ENCODE measurements around the gene HSPA12A.

Gene HSPA12A

DNA sequence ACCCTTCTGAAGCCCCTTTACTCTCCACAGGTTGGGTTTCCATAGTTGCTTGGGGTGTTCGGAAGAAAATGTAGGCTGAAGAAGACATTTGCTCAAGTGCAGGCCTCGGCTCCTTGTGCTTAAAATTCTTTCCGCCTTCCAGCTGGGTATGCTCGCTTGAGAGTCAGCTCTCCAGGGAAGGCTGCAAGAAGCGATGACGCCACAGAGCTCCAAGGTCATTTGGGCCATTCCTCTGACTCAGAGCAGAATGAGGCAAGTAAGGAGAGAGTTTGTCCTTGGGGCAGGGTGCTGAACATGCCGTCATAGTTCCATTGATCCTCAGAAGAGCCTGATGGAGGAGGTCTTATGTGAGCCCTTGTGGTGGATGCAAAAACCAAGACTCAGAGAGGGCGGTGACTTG, 27.4 kb upstream of the HSPA12A start:
- DNase-seq = no peak

- no peak for DNase-seq
Measured at GRCh38 chr10:116769368-116769767, 27.0 kb upstream of the HSPA12A start.

DNA sequence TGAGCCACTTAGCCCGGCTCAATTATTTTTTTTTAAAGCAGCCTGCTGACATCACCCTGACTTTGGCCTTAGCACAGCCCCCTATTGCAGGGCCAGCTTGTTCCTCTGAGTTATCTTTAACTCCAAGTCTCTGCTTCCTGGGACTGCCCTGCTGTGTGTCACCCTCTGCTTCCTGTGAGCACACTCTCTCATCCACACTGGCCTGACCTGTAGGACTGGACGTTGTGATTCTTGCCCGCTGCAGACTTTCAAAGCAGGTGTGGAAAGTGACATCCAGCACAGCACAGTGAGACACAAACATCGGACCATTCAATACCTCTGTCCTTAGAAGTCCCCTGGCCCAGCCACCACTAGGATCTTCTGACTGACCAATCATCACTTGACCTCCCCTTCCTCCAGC, 26.4 kb upstream of the HSPA12A start:
- DNase-seq = no peak

DNA sequence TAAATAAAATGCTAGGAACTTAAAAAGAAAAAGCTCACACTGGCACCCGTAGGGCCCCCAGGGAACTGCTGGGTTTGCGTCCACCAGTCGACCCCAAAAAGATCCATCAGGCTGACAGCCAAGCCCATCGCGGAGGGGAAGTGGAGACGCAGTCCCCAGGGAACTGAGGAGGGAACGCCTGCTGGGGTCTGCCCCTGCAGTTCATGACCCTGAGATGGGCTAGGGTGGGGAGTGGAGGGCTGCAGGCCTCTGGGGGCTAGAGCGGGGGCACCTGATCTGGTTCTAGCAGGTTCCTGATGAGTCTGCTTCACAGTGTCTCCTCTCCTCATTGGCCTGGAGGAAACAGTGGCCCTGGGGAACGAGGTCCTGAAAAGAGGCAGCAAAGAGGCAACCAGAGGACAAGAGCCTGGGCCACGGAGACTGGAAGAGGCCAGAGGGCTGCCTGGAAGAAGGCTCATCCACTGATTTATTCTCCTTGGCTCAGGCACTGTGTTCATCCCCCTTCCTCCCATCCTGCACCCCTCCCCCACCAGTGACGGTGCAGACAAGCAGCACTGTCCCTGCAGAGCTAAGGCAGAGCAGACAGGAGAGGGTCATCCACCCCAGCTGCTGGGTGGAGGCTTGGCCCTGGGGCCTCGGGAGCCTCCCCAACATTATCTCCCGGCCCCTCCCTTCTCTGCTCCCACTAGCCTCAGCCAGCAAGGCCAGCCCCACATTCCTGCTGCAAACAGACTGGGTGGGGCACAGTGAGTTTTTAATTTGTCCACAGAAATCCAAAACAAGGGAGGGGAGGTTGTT, 24.7 kb upstream of the HSPA12A start:
- no peak for DNase-seq

DNA sequence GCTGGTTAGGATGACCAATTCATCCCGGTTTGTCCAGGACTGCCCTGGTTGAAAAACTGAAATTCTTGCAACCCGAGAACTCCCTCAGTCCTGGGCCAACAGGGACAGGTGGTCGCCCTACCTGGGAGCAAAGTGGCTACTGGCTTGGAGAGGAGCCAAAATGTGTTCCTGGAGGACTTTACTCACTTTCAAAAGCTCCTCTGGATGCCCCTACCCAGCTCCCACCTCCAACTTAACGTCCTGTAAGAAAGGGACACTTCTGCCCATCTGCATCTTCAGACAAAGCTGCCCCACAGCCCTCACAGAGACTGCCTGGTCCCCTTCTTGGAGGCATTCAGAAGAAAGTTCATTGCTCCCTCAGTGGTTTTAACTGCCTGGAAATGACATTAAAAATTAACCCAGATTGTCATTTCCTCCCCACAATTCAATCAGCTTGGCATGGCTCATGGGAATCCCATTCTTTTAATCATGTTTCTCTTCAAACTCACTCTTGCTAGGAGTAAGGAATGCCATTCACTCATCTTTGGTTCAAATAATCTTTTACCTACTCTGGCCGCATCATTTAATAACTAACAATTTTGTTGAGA, 24.0 kb upstream of the HSPA12A start:
- DNase-seq = no peak

- peak; percentile 33 for DNase-seq
Measured at GRCh38 chr10:116765648-116766081, 23.3 kb upstream of the HSPA12A start.

DNA sequence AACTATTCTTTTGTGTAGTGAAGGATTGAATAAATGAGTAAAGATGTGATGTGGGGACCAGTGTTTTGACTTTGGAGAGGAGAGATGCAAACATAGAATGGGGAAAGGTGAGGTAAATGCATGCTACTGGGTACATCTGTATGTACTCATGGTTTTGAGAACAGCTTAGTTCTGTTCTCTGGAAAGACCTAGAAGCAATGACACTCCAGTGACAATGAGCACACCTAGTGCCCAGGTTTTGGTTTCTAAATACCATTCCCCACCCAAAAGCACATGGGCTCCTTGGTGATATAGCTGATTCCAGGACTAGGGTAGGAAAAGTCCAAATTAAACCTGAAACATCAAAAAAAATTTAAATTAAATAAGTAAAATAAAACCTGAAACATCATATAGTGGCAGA, 22.6 kb upstream of the HSPA12A start:
- DNase-seq = no peak

GRCh38 chr10:116763440-116763839, 21.1 kb upstream of the HSPA12A start:
- DNase-seq = no peak

DNA sequence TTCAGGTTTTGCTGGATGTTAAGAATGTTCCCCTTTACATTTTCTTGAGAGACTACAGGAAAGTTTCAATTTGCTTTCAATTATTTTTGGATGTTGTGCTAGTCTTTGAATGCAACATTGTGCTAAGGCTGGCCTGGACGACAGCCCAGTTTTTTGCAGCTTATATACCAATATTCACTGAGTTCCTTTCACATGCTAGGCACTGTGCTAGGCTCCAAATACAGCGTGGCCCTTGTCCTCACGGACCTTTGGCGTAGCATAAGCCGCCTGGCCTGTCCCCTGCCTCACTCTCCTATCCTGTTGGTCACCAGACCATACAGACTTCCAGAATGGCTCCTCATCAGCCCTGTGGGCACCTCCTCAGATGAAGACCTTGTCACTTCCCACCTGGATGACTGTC, 19.5 kb upstream of the HSPA12A start:
- DNase-seq = no peak

DNA sequence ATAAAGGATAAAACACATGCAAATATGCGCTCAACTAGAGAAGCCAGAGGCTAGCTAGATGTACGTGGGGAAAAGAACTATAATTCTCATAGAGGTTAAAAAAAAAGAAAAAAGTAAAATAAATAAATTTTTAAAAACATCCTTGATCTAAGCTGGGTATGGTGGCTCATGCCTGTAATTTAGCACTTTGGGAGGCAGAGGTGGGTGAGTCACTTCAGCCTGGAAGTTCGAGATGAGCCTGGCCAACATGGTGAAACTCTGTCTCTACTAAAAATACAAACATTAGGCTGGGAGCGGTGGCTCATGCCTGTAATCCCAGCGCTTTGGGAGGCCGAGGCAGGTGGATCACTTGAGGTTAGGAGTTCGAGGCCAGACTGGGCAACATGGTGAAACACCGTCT, 18.6 kb upstream of the HSPA12A start:
- no peak for DNase-seq

GRCh38 chr10:116757246-116757645, 14.9 kb upstream of the HSPA12A start:
- DNase-seq = no peak

DNA sequence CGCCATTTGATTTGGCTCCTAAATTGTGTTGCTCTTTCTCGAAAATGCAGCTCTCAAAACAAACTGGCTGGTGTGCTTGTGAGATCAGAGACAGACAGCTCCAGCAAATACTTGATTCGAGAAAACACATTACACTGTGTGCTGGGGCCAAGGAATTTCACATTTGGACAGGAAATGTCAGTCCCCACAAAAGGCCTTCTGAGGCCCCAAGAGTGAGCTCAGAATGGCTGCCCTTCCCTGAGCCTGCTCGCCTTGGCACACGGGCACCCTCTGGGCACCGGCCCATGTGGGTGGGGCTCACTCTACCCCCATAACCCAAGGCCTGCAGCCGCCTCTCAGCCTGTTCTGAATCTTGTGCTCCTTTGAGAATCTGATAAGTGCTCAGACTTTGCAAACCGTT, 13.9 kb upstream of the HSPA12A start:
- no peak for DNase-seq

DNA sequence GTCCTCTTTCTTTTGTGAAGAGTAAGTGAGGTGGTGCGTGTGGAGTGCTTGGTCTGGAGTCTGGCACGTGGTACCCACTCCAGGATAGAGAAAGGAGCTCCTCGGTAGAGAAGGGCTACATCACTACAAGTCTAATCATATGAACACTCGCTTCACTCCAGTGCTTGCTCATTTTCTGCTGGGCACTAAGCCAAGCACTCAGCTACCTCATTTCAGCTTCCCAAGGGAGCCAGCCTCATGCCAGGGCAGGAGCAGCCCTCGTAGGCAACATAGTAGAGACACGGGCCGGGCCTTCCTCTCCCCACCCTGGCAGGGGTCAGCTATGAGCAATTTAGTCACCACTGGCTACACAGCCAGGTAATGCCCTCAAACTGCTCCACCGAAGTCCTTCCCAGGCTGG, 11.4 kb upstream of the HSPA12A start:
- no peak for DNase-seq

DNA sequence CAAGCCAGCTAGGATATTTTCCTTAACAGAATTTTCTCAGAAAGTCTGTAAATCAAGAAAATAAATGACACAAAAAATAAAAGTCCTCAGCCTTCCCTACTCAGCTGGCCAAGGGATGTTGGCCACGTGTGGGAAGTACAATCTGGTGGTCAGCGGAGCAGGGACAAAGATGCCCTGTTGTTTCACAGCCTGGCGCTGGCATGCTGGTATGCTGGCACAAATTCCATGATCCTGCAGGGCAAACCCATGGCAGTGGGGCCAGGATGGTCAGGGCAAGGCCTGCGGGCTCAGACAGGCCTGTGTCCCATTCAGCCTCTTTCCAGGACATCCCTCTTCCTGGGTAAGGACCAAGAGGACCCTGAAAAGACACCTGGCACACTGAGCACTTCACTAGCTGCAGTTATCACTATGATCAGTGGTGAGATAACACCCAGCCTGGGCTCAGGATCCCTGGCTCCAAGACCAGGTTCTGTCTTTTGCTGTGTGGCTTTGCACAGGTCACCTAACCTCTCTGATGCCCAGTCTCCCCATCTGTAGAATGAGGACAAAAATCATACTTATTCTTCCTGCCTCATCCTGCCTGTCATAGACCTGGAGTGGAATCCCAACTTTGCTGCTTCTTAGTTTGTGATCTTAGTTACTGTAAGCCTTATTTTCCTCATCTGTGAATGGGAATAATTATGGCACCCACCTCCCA, 10.8 kb upstream of the HSPA12A start:
- DNase-seq = no peak

DNA sequence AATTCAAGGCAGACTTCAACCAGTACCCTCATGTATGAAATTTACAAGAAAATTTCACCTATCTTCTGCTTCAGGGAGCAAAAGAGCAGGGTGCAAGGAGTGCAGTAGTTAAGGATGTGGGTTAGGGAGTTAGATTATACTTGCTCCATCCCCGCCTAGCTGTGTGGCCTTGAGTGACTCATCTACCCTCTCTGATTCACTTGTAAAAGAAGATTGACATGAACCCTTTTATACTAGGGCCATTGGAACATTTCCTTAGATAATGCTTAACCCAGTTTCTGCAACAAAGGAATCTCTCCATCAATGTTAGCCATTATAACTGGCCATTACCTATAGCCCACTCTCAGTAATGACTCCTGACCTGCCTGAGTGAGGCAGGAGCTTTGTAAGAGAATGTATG, 10.2 kb upstream of the HSPA12A start:
- DNase-seq = no peak

GRCh38 chr10:116748471-116748870, 6.1 kb upstream of the HSPA12A start:
- no peak for DNase-seq

DNA sequence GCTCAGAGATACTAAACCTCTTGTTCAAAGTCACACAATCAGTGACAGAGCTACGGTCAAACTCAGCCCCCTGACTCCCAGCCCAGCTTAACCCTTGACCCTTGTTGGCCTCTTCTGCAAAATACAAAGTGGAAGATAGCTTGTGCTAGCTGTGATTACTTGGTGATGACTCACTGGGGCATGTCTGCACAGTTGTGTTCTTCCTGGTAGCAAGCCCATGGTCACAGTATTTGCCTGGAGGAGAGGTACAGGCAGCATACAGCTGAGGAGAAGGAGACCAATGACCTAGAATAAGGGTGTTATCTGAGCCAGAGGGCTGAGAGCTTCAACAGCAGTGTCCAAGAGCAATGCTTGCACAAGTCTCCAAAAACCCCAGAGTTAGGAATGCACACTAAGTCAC, 5.7 kb upstream of the HSPA12A start:
- no peak for DNase-seq

DNA sequence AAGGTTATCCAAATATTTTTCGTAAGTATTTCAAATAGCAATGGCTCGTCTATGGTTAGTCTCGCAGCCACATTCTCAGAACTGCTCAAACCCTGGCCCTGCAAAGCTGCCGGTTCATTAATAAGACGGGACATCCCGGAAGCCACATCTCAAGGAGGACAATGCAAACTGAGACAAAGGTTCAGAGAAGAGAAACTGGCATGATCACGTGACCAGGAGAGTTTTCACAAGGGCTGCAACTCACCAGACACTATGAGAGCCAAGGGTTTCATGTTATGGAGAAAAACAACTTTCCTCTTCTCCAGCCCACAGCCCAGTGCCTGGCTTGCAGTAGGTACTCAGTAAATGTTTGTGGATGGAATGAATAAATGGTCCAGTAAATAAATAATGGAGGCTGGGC, 5.0 kb upstream of the HSPA12A start:
- no peak for DNase-seq

- DNase-seq = no peak
Measured at GRCh38 chr10:116744885-116745284, 2.5 kb upstream of the HSPA12A start.

DNA sequence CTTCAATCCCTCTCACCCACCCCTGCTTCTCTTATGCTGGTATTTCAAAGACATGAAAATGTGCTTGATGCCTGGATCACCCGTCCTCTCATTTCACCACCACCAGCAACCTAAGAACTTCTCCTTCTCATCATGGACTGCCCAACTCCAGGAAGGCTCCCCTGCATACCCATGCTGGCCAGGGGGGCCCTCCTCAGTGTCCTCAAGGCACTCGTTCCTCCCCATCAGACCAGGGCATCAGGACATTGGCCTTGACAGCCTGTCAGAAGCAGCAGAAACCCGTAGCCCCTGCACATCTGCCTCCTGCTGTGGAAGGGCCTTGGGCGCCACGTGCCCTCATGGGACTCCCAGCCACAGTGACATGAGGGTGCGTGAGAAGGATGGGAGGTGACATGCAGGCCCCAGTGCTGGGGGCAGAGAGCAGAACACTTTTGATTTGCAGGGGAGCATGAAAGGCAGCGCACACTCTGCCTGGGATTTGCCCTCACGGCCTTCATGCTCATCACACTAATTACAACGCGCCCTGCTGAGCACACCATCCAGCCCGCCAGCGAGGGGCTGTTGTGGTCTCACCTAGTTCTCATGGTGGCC, 1.9 kb upstream of the HSPA12A start:
- DNase-seq = no peak

- no peak for DNase-seq
Measured at GRCh38 chr10:116743266-116744064, 1.1 kb upstream of the HSPA12A start.

DNA sequence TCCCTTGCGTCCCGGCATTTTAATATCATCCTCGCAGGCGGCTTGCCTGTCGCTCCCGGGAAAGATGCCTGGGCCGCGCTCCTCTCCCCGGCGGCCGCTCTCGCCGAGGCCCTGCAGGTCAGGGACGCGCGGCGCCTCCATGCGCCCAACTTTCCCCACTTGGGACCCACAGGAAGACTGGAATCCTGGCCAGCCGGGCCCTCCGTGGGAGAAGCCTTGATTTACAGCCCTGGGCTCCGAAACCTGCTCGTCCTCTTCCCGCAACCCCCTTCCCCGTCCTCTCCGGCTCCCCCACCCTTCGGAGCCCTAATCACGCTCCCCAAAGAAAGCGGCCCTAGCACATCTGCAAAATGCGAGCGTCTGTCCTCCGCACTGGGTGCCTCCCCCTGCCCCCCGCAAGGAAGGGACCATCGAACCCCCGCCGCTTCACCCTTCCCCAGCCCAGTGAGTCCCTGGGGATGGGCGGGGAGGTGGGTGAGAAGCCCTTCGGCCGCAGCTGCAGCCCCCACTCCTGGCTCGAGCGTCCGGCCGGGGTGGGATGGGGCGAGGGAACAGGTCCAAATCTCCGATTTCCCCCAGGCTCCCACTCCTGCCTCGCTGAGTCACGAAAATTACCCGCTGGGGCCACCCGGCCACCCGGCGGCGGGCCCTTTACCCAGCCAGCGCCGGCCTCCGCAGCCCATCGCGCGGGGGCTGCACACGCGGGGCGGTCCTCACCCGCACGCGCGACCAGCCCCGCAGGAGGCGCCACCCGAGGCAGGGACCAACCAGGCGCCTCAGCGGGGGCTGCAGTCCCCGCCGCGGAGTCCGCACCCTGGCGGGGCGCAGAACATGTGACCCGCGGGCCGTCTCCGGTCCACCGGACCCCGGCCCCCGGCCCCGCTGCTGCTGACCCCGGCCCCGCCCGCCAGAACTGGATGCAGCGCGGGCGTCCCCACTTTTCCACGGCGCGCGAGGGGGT, 695 bp downstream of the HSPA12A start:
- DNase-seq = no peak
